SK-N-SH (cell line): ENCODE measurements around the gene PLCZ1. TPM values are rescaled to one million over a fixed set of nuclear protein-coding genes. Genes with fewer than 3 reads are reported as not detected.

Experiments used
- CTCF ChIA-PET: fragments of 300-600, 350-600 bp; formaldehyde crosslinking; extraction: SDS; loops from one replicate; lab custom pipeline; 2021; lab: Yijun Ruan, JAX
- POLR2A ChIA-PET: fragments of 350-600 bp; sonication (Branson Sonifier 250); formaldehyde crosslinking; extraction: SDS; loops from one replicate; lab custom pipeline; 2020; ENCODE audit warnings: antibody characterized with exemption, inconsistent platforms; lab: Yijun Ruan, JAX
- DNase-seq: peaks from one replicate; pipeline ENCODE4 v3.0.0; 2012
- H2AFZ ChIP-seq: fragments of 200-600 bp; sonication (generic); 2 replicates; pipeline ENCODE4 v1.8.1; 2016; ENCODE audit warnings: antibody characterized with exemption, mild to moderate bottlenecking, low read depth
- H3F3A ChIP-seq: fragments of 200-600 bp; sonication (generic); replicated peaks from 2 replicates; pipeline ENCODE3; 2016; ENCODE audit warnings: antibody characterized with exemption, mild to moderate bottlenecking; ENCODE audit not compliant: insufficient read depth
- H3K27ac ChIP-seq, 2 experiments: fragments of 200-500 bp in 1 of 2; fragments of 200-600 bp in 1 of 2; sonication (Bioruptor generic) in 1 of 2; sonication (generic), shearing (Covaris generic) in 1 of 2; 2 replicates each; pipeline versions ENCODE4 v1.5.1 to v1.6.1; 2014 to 2016; ENCODE audit warnings: low read depth in 2 of 2, inconsistent platforms in 1 of 2, low read length in 1 of 2, mild to moderate bottlenecking in 1 of 2, mixed read lengths in 1 of 2
- H3K27me3 ChIP-seq: fragments of 200-600 bp; sonication (generic), shearing (Covaris generic); 2 replicates; pipeline ENCODE4 v1.6.1; 2016; ENCODE audit warnings: mixed run types; ENCODE audit not compliant: insufficient read depth
- H3K36me3 ChIP-seq, 2 experiments: fragments of 200-500 bp in 1 of 2; fragments of 200-600 bp in 1 of 2; sonication (Bioruptor generic) in 1 of 2; sonication (generic) in 1 of 2; replicated peaks in 1 of 2; 2 replicates each; pipeline versions ENCODE3 to v1.5.1; 2014 to 2016; ENCODE audit warnings: low read length in 1 of 2, mild to moderate bottlenecking in 1 of 2; ENCODE audit not compliant: insufficient read depth in 2 of 2, control insufficient read depth in 1 of 2
- H3K4me1 ChIP-seq, 2 experiments: fragments of 200-500 bp in 1 of 2; fragments of 200-600 bp in 1 of 2; sonication (Bioruptor generic) in 1 of 2; sonication (generic), shearing (Covaris generic) in 1 of 2; 2 replicates each; pipeline versions ENCODE4 v1.5.1 to v1.6.1; 2014 to 2016; ENCODE audit warnings: low read depth in 1 of 2, low read length in 1 of 2, mixed run types in 1 of 2; ENCODE audit not compliant: insufficient read depth in 2 of 2, control insufficient read depth in 1 of 2
- H3K4me2 ChIP-seq: fragments of 200-600 bp; sonication (generic), shearing (Covaris generic); 2 replicates; pipeline ENCODE4 v1.6.1; 2017; ENCODE audit warnings: mixed run types
- H3K4me3 ChIP-seq, 2 experiments: fragments of 200-500 bp in 1 of 2; fragments of 200-600 bp in 1 of 2; sonication (Bioruptor generic) in 1 of 2; sonication (generic), shearing (Covaris generic) in 1 of 2; 2 replicates each; pipeline versions ENCODE4 v1.5.1 to v1.8.1; 2014 to 2016; ENCODE audit warnings: low read depth in 2 of 2, inconsistent platforms in 1 of 2, low read length in 1 of 2, mild to moderate bottlenecking in 1 of 2, mixed read lengths in 1 of 2, moderate library complexity in 1 of 2
- H3K79me2 ChIP-seq: fragments of 200-600 bp; sonication (generic); 2 replicates; pipeline ENCODE4 v1.8.1; 2017; ENCODE audit warnings: mild to moderate bottlenecking; ENCODE audit not compliant: insufficient read depth
- H3K9ac ChIP-seq: fragments of 200-600 bp; sonication (generic); 2 replicates; pipeline ENCODE4 v1.6.1; 2017; ENCODE audit warnings: mixed run types
- H3K9me2 ChIP-seq: fragments of 200-600 bp; sonication (generic); 2 replicates; pipeline ENCODE4 v1.6.1; 2017; ENCODE audit warnings: mixed run types
- H3K9me3 ChIP-seq: fragments of 200-600 bp; sonication (generic); 2 replicates; pipeline ENCODE4 v1.6.1; 2017; ENCODE audit warnings: mixed run types, mild to moderate bottlenecking, moderate library complexity
- H4K20me1 ChIP-seq: fragments of 200-600 bp; sonication (generic); 2 replicates; pipeline ENCODE4 v1.6.1; 2017; ENCODE audit warnings: mild to moderate bottlenecking, mixed run types; ENCODE audit not compliant: insufficient read depth
- CHD2 ChIP-seq: fragments of 150-350 bp; IDR thresholded peaks from 2 replicates; pipeline ENCODE4 v1.6.1; 2018; ENCODE audit warnings: low read length; ENCODE audit not compliant: partially characterized antibody
- ELF1 ChIP-seq: IDR thresholded peaks from 2 replicates; pipeline ENCODE4 v1.4.0; 2012
- FOXJ3 ChIP-seq: sonication (generic); formaldehyde crosslinking; IDR thresholded peaks from 2 replicates; pipeline ENCODE4 v1.5.1; 2020; ENCODE audit warnings: mild to moderate bottlenecking, missing genetic modification reagents
- FOXM1 ChIP-seq: IDR thresholded peaks from 2 replicates; pipeline ENCODE4 v1.4.0; 2012; ENCODE audit warnings: low read depth, mild to moderate bottlenecking
- JUND ChIP-seq: IDR thresholded peaks from 2 replicates; pipeline ENCODE4 v1.4.0; 2012
- MEF2A ChIP-seq: IDR thresholded peaks from 2 replicates; pipeline ENCODE4 v1.4.0; 2012; ENCODE audit warnings: low read depth, borderline replicate concordance
- RAD21 ChIP-seq: IDR thresholded peaks from 2 replicates; pipeline ENCODE4 v1.6.1; 2012; ENCODE audit warnings: mild to moderate bottlenecking, low read length
- RCOR1 ChIP-seq: fragments of 150-350 bp; IDR thresholded peaks from 2 replicates; pipeline ENCODE4 v1.6.1; 2017; ENCODE audit warnings: antibody characterized with exemption, low read length
- RFX5 ChIP-seq: IDR thresholded peaks from 2 replicates; pipeline ENCODE4 v1.6.1; 2012; ENCODE audit warnings: mild to moderate bottlenecking, improper control_type of control experiment, low read length
- SIN3A ChIP-seq: IDR thresholded peaks from 2 replicates; pipeline ENCODE4 v1.6.1; 2012; ENCODE audit warnings: low read depth, mild to moderate bottlenecking, low read length, moderate library complexity, borderline replicate concordance
- YY1 ChIP-seq: IDR thresholded peaks from 2 replicates; pipeline ENCODE4 v1.4.0; 2012; ENCODE audit warnings: low read depth, mild to moderate bottlenecking
- WGBS: methylation state at CpG from one replicate; pipeline ENCODE4 v1.1.6; 2017; ENCODE audit warnings: low lambda C conversion rate; 5-methylcytosine and 5-hydroxymethylcytosine counted together
- polyA plus RNA-seq, 3 experiments: library from polyadenylated mRNA; depleted of rRNA; stranded (reverse); fragments of >200 nt; gene quantifications; 2 replicates each; pipeline ENCODE4 v1.2.3, GENCODE V29; 2012
- TF ChIP-seq, protein P1 (sequence below): IDR thresholded peaks from 2 replicates; pipeline ENCODE4 v1.4.0; 2012; ENCODE audit warnings: low read depth, borderline replicate concordance

The PLCZ1 gene
- polyA plus RNA-seq, 1 of the 3 experiments (the other 2 are of a cell fraction): 0.15 TPM

- TF ChIP-seq MEF2A (no peak), ELF1 (no peak), JUND (no peak), CHD2 (no peak), RFX5 (no peak)
- TF ChIP-seq, protein P1, sequence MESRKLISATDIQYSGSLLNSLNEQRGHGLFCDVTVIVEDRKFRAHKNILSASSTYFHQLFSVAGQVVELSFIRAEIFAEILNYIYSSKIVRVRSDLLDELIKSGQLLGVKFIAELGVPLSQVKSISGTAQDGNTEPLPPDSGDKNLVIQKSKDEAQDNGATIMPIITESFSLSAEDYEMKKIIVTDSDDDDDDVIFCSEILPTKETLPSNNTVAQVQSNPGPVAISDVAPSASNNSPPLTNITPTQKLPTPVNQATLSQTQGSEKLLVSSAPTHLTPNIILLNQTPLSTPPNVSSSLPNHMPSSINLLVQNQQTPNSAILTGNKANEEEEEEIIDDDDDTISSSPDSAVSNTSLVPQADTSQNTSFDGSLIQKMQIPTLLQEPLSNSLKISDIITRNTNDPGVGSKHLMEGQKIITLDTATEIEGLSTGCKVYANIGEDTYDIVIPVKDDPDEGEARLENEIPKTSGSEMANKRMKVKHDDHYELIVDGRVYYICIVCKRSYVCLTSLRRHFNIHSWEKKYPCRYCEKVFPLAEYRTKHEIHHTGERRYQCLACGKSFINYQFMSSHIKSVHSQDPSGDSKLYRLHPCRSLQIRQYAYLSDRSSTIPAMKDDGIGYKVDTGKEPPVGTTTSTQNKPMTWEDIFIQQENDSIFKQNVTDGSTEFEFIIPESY: no peak
- TF ChIP-seq, all 33 proteins: peak for 0
Observed at GRCh38 chr12:18718462-18718861, 19.4 kb downstream of the PLCZ1 start (continued).

DNA sequence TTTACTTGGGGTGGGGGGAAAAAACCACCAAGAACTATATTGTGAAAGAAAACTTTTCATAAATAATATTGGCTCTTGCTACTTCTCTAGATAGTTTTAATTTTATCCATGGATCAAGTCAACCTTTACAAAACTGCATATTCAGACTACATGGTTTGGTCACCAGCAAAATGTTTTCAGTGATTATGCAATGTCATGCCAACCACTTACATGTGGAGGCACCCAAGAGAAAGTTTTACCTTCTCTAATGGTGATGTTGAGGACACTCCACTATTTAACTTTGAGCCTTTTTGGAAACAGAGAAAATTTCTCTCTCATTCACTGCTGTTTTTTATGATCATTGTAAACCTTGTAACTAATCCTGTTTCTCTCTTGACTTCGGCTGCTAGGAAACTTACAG lies 21.6 kb downstream of the PLCZ1 start:
- CTCF ChIA-PET: no interaction called here
- H3F3A ChIP-seq: no peaks in the 10 kb centered on the region
- no peak overlapping the region for H3K4me2 ChIP-seq
- no peak overlapping the region for H3K9ac ChIP-seq
- no peaks in the 10 kb centered on the region for H4K20me1 ChIP-seq
- POLR2A ChIA-PET: no interaction called here
- no peaks in the 10 kb centered on the region for H3K27me3 ChIP-seq
- no peaks in the 10 kb centered on the region for H3K9me3 ChIP-seq
- TF ChIP-seq FOXJ3 (CRISPR knock-in tag): no peak
- TF ChIP-seq, all 33 proteins: peak for 0
- Histone ChIP-seq H3K4me1 (no peaks in the 10 kb centered on the region), H3K4me3 (no peak overlapping the region), H3K79me2 (no peaks in the 10 kb centered on the region), H2AFZ (no peak overlapping the region), H3K27ac (no peak overlapping the region), H3K9me2 (no peaks in the 10 kb centered on the region), H3K36me3 (no peaks in the 10 kb centered on the region)
- 81% methylated on average over 1 of the region's 1 CpG for WGBS
- DNase-seq: no peak

DNA sequence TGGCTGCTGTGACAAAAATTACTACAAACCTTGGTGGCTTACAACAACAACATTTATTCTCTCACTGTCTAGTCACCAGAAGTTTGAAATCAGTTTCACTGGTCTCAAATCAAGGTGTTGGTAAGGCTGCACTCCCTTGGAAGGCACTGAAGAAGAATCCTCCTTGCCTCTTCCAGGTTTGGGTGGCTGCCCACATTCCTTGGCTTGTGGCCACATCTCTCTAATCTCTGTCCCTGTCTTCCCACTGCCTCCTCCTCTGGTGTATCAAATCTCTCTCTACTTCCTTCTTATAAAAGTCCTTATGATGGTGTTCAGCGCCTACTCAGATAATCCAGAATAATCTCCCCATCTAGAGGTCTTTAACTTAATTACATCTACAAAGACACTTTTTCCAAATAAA lies 31.0 kb downstream of the PLCZ1 start:
- WGBS: 68% methylated on average over 1 of the region's 1 CpG
- no peaks in the 10 kb centered on the region for H3K36me3 ChIP-seq
- DNase-seq: no peak
- no peaks in the 10 kb centered on the region for H3K79me2 ChIP-seq
- CTCF ChIA-PET: no interaction called here
- no peaks in the 10 kb centered on the region for H3K27me3 ChIP-seq
- no peaks in the 10 kb centered on the region for H3K4me1 ChIP-seq
- POLR2A ChIA-PET: no interaction called here
- TF ChIP-seq SIN3A (no peak), YY1 (no peak), FOXJ3 (CRISPR knock-in tag) (no peak), RCOR1 (no peak), FOXM1 (no peak), RAD21 (no peak), RFX5 (no peak)
- no peaks in the 10 kb centered on the region for H4K20me1 ChIP-seq
- H3K9ac ChIP-seq: no peak overlapping the region
- H3K27ac ChIP-seq: no peak overlapping the region
- H3K4me3 ChIP-seq: no peak overlapping the region
- peaks cover 10% of the 10 kb centered on the region; the same call in 1 of the 2 replicates for H3K9me3 ChIP-seq
- no peak overlapping the region for H3K4me2 ChIP-seq
- 0 out of 2 replicates have a peak, but pooled peaks cover 4% of the 10 kb centered on the region for H3K9me2 ChIP-seq
- H2AFZ ChIP-seq: no peak overlapping the region
- no peaks in the 10 kb centered on the region for H3F3A ChIP-seq
